GM18511 (cell line): ENCODE data around the gene DAB2IP.

Source experiments
- ATAC-seq: cut with Tn5 transposase; IDR thresholded peaks from one replicate; pipeline ENCODE4 v1.9.1; 2021; ENCODE audit warnings: mild to moderate bottlenecking, moderate library complexity; ENCODE audit not compliant: unreplicated experiment

The DAB2IP gene

GRCh38 chr9:121683652-121684051, 32.2 kb downstream of the DAB2IP start:
- ATAC-seq, result no peak

- ATAC-seq, result no peak
Observed at GRCh38 chr9:121684381-121685145, 33.1 kb downstream of the DAB2IP start.

DNA sequence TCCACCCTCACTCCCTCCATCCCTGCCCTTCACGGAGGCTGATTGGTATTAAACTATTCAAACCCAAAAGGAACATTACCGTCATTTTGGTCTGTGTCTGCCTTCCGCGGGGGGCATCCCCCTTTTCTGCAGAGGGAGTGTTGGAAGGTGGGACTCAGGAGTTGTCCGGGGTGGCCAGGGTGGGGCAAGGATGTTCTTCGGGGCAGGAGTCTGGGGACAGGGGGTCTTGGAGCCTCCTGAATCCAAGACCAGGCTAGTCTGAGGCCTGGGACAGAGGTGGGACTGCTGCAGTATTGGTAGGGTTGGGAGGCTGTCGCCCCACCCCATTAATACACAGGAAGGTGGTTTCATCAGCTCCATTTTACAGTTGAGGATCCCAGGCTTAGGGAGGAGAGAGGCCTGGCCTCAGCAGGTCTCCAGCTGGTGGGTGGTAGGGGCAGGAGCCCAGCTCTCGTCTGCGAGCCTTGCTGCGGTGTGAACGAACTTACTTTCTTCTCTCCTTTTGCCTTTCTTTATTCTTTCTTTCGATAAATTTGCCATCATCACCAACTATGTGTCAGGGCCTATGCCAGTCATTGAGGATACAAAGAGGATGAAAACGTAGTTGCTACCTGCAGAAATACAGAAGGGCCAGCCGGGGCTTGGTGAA, 33.8 kb downstream of the DAB2IP start:
- no peak for ATAC-seq

DNA sequence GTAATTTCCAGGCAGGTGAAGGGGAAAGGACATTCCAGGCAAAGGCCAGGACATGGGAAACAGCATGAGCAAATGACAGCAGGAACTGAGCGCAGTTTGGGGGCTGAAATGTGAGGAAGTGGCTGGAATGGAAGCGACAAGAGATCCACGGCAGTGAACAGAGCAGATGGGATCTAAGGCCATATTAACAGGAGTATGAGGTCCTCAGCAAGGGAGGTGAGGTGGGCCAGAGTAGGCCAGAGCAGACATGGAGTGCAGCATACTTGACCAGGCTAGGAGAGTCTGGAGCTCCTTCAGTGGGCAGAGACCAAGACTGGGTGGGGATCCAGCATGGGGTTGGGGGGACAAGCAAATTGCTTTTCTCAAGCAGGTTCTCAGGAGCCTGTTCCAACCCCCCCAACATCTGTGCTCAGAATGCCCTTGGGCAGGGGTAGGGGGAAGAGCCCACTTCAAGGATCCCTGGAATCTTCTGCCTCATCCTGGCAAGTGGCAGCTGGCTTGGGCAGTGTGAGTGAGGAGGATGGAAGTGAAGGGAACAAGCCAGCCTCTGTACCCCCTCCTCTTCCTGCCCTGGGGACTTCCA, 34.5 kb downstream of the DAB2IP start:
- ATAC-seq, result no peak

DNA sequence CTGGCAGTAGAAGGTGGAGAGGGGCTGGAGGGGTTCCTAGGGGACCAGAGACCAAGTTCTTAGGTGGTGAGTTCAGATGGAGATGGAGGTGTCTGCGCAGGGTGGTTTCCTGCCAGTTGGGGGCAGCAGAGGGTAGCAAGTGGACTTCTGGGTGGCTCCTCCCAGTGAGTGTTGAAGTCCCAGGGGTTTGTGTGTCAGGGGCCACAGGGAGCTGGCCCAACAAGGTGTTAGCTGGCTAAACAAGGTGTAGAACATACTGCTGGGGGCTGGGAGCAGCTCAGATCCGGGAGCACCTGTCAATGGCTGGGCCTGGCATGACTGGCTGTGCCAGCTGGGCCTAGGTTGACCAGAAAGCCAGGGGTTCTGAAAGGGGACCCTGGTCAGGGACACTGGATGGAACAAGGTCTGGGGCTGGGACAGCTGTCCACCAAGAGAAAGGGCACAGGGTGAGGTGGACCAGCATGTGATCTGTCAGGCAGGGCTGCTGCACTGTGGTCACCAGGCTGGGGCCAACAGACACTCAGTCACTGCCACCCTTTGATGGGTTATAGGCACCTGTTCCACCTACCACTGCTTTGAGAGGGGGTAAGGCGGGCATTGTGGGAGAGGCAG, 35.6 kb downstream of the DAB2IP start:
- ATAC-seq, result peak; percentile 67

GRCh38 chr9:121688146-121688680, 36.8 kb downstream of the DAB2IP start:
- no peak for ATAC-seq

DNA sequence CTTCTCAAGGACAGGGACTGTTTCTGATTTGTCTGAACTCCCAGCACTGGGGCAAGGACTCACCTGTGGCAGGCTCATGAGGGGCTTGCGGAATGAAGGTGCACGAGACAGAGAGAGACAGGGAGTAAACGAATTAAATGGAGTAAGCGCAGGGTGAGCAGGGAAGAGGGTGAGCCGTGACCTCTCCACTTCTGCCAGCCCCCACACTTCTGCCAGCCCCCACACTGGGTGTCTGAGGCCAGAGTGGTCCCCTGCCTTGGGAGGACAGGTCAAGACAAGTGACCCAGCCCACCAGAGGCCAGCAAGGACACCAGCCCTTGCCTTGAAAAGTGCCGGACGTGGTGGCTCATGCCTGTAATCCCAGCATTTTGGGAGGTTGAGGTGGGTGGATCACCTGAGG, 37.2 kb downstream of the DAB2IP start:
- no peak for ATAC-seq

- ATAC-seq, result no peak
Observed at GRCh38 chr9:121689461-121690157, 38.2 kb downstream of the DAB2IP start.

GRCh38 chr9:121690316-121690715, 38.9 kb downstream of the DAB2IP start:
- no peak for ATAC-seq

DNA sequence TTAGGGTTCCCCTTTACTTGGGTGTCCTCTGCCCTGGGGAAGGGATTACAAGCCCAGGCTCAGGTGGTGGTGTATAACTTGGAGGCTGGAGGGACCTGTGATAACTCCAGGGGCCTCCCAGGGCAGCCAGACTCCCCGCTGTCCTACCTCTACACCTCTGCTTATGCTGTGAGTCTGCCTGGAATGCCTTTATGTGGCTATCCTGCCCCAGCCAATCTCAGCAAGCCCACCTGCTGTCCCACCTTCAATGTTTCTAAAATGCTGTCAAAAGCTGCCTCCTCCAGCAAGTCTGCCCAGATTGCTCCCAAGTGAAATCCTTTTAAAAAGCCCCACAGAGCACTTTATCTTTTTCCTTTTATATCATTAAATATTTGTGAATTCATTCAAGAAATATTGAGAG, 39.3 kb downstream of the DAB2IP start:
- no peak for ATAC-seq

- ATAC-seq, result no peak
Observed at GRCh38 chr9:121691890-121692289, 40.5 kb downstream of the DAB2IP start.

- no peak for ATAC-seq
Observed at GRCh38 chr9:121692606-121693387, 41.4 kb downstream of the DAB2IP start.

GRCh38 chr9:121693388-121693670, 41.9 kb downstream of the DAB2IP start:
- ATAC-seq, result no peak

GRCh38 chr9:121694001-121694400, 42.6 kb downstream of the DAB2IP start:
- ATAC-seq, result no peak

DNA sequence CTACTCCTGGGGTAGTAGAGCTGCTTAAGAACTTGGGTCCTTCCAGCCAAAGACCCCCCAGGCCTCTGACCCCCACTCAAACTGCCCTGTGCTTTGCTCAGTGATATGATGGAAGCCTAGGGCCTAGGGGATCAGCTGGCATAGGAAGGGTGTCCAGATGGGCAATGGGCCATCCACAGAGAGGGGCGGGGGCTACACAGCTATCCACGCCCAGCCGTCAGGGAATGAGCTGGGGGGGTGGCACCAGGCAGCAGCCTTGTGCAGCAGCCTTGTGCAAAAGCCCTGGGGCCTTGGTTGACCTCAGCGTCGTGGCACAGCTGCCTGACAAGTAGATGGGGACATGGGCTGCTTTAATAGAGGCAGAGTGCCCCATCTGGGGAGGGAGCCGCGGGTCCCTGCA, 43.2 kb downstream of the DAB2IP start:
- ATAC-seq, result no peak

GRCh38 chr9:121696930-121697329, 45.5 kb downstream of the DAB2IP start:
- ATAC-seq, result no peak

- peak; percentile 82 for ATAC-seq
Observed at GRCh38 chr9:121698627-121699570, 47.5 kb downstream of the DAB2IP start.

GRCh38 chr9:121699571-121700164, 48.2 kb downstream of the DAB2IP start:
- peak; percentile 25 for ATAC-seq
